Stimulated activated memory B cell treated with anti-CD40 and anti-IgM and Interleukin-4, amounts not matched to agents 10 μg/mL and 1 μg/mL and 100 μg/mL, for 72 hours (primary cell): ENCODE data around the gene HTATSF1.

Experiments used
- ATAC-seq: fragments of 150-1000 bp; cut with Tn5 transposase; 2 replicates; pipeline ENCODE4 v1.10.0; 2021
- H3K27ac Mint-ChIP-seq: one replicate; pipeline ENCODE4 v1.8.0; 2022; ENCODE audit warnings: mild to moderate bottlenecking, mixed read lengths
- H3K27me3 Mint-ChIP-seq: one replicate; pipeline ENCODE4 v1.8.0; 2022; ENCODE audit warnings: mixed read lengths
- H3K36me3 Mint-ChIP-seq: one replicate; pipeline ENCODE4 v1.8.0; 2022; ENCODE audit warnings: mixed read lengths
- H3K4me1 Mint-ChIP-seq: one replicate; pipeline ENCODE4 v1.8.0; 2022; ENCODE audit warnings: mixed read lengths
- H3K4me3 Mint-ChIP-seq: one replicate; pipeline ENCODE4 v1.8.0; 2022; ENCODE audit warnings: mild to moderate bottlenecking, moderate library complexity, mixed read lengths
- H3K9me3 Mint-ChIP-seq: one replicate; pipeline ENCODE4 v1.8.0; 2022; ENCODE audit warnings: mixed read lengths

Gene HTATSF1, protein sequence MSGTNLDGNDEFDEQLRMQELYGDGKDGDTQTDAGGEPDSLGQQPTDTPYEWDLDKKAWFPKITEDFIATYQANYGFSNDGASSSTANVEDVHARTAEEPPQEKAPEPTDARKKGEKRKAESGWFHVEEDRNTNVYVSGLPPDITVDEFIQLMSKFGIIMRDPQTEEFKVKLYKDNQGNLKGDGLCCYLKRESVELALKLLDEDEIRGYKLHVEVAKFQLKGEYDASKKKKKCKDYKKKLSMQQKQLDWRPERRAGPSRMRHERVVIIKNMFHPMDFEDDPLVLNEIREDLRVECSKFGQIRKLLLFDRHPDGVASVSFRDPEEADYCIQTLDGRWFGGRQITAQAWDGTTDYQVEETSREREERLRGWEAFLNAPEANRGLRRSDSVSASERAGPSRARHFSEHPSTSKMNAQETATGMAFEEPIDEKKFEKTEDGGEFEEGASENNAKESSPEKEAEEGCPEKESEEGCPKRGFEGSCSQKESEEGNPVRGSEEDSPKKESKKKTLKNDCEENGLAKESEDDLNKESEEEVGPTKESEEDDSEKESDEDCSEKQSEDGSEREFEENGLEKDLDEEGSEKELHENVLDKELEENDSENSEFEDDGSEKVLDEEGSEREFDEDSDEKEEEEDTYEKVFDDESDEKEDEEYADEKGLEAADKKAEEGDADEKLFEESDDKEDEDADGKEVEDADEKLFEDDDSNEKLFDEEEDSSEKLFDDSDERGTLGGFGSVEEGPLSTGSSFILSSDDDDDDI

DNA sequence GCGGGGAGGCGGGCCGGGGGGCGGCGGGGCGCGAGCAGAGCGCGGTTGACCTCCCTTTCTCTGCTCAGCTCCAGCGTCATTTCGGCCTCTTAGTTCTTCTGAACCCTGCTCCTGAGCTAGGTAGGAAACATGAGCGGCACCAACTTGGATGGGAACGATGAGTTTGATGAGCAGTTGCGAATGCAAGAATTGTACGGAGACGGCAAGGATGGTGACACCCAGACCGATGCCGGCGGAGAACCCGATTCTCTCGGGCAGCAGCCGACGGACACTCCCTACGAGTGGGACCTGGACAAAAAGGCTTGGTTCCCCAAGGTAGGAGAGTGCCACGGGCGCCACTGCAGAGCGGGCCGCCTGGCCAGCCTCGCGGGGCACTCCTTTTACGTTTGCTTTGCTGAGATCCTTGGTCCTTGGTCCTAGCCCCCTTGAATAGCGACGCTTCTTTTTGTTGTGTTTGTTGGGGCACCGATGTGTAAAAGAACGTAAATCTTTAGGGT lies at the start of gene HTATSF1:
HTATSF1 (plus strand) TSS at position 37 of the 497 bp plus-strand sequence; CDS start at position 130, 93 bp downstream.
- peak within 1 kb of the TSS; percentile 88 for H3K4me3 Mint-ChIP-seq
- H3K9me3 Mint-ChIP-seq, result no peaks in the 10 kb centered on the region
- peaks cover 6% of the 10 kb centered on the region for H3K4me1 Mint-ChIP-seq
- no peak for ATAC-seq
- H3K27me3 Mint-ChIP-seq, result no peaks in the 10 kb centered on the region
- H3K27ac Mint-ChIP-seq, result peak within 1 kb of the TSS; percentile 88
- peaks cover 6% of the 10 kb centered on the region for H3K36me3 Mint-ChIP-seq

DNA sequence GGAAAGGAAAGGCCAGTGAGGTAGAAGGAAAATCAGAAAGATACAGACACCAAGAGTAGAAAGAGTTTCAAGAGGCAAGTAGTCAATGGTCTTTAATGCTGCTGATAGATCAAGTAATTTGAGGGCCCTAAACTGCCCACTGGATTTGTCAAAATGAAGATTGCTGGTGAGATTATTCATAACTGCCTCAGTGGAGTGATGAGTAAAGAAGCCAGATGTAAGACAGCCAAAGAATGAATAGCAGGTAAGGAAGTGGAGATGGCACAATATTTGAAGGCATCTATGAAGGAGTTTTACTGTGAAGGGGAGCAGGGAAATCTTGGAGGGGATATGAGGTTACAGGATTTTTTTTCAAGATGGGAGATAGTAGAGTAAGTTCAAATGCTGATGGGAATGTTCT lies 49.4 kb upstream of the HTATSF1 start:
- Mint-ChIP-seq H3K36me3 (no peaks in the 10 kb centered on the region), H3K27ac (no peak overlapping the region), H3K4me3 (no peak overlapping the region), H3K9me3 (no peaks in the 10 kb centered on the region), H3K4me1 (no peaks in the 10 kb centered on the region), H3K27me3 (no peaks in the 10 kb centered on the region)
- no peak for ATAC-seq

DNA sequence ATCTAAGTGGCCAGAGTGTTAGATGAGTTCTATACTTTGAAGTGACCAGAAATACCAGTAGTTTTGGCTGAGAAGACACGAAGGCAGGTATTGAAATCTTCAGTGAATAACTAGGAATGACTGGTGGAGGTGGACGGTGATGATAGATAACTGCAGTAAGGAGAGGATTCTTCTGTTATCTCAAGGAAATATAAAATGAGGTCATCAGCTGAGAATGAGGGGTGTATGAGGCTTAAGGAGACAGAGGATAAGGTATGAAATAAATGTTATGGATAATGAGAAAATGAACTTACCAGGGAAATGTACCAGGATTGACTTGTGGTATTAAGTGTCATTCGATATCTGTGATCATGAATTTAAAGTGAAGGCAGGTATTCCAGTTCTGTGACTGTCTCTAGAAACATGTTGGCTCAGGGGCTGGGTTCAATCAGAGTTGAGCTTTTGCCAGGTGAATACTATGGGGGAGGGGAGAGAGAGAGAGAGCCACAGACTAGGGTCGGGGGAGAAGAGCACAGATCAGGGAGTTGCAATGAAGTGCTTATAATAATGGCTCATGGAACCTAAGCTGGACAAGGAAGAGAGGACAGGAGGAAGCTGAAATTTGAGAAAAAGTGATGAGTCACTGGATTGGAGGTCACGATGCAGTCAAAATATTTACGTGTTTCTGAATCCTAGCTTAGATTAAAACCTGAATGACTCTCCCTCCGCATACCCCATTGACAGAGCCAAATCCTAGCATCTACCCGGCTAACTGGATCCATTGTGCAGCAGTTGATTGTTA lies 47.2 kb upstream of the HTATSF1 start:
- Mint-ChIP-seq H3K4me3 (no peak overlapping the region), H3K27me3 (no peaks in the 10 kb centered on the region), H3K4me1 (no peaks in the 10 kb centered on the region), H3K9me3 (no peaks in the 10 kb centered on the region), H3K36me3 (no peaks in the 10 kb centered on the region), H3K27ac (no peak overlapping the region)
- no peak for ATAC-seq

DNA sequence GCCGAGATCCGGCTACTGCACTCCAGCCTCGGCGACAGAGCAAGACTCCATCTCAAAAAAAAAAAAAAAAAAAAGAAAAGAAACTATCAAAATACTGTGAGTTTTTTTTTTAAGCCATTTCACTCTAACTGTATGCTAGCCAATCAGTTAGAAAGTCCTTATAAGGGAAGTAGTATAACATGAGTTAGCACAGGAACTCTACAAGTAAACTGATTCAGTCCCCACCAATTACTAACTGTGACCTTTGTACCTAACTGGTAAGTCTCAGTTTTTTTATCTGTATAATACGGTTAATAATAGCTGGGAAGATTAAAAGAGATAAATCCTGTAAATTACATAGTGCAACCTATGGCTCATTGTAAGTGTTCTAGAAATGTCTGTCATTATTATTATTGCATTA lies 44.8 kb upstream of the HTATSF1 start:
- H3K27ac Mint-ChIP-seq, result no peak overlapping the region

DNA sequence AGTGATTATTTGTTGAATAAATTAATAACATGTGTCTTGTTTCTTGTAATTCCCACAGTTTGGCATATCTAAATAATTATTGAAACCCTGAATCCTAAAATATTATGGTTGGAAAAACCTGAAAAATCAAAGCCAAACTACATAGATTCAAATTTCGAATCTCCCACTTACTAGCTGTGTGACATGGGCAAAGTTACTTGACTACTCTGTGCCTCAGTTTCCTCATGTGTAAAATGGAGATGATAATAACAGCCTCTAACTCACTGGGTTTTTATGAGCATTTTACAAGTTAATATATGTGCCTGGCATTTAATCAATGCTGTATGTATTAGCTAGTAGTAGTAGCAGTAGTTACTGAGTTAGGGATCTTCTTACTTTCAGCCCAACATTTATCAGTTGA lies 44.3 kb upstream of the HTATSF1 start:
- Mint-ChIP-seq H3K4me3 (no peak overlapping the region), H3K27ac (no peak overlapping the region), H3K4me1 (no peaks in the 10 kb centered on the region), H3K9me3 (no peaks in the 10 kb centered on the region), H3K36me3 (no peaks in the 10 kb centered on the region), H3K27me3 (no peaks in the 10 kb centered on the region)
- ATAC-seq, result no peak

More for the DNA sequence above, 44.8 kb upstream of the HTATSF1 start:
- Mint-ChIP-seq H3K4me1 (no peaks in the 10 kb centered on the region), H3K36me3 (no peaks in the 10 kb centered on the region), H3K27me3 (no peaks in the 10 kb centered on the region), H3K4me3 (no peak overlapping the region), H3K9me3 (no peaks in the 10 kb centered on the region)
- no peak for ATAC-seq

DNA sequence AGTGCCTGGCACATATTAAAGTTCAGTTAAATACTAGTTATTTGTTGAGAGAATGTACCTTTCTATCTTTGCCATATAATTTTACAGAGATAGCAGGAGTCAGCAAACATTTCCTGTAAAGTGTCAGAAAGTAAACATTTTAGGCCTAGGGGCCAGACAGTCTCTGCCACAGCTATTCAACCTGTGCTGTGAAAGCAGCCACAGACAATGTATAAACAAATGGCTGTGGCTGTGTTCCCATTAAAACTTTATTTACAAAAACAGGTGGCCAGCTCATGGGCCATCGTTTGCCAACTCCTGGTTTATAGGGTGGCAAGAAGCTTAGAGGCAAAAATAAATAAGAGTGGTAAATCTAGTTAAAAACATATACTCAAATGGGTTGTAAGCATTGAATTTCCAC lies 43.6 kb upstream of the HTATSF1 start:
- Mint-ChIP-seq H3K27ac (no peak overlapping the region), H3K4me1 (no peaks in the 10 kb centered on the region), H3K36me3 (no peaks in the 10 kb centered on the region), H3K9me3 (no peaks in the 10 kb centered on the region), H3K27me3 (no peaks in the 10 kb centered on the region), H3K4me3 (no peak overlapping the region)
- ATAC-seq, result no peak

DNA sequence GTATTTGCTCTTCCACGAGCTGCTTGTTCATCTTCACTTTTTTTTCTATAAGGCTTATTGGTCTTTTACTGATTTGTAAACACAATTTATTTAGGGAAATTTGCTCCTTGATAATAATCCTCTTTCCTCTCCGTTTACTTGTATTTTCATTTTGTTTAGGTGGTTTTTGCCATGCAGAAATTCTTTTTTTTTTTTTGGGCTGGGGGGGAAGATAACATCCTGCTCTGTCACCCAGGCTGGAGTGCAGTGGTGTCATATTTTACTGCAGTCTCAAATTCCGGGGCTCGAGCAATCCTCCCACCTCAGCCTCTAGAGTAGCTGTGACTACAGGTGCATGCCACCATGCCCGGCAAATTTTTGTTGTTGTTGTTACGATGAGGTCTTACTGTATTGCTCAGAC lies 41.3 kb upstream of the HTATSF1 start:
- no peak for ATAC-seq
- no peaks in the 10 kb centered on the region for H3K4me1 Mint-ChIP-seq
- H3K9me3 Mint-ChIP-seq, result no peaks in the 10 kb centered on the region
- no peaks in the 10 kb centered on the region for H3K27me3 Mint-ChIP-seq
- H3K4me3 Mint-ChIP-seq, result no peak overlapping the region
- no peaks in the 10 kb centered on the region for H3K36me3 Mint-ChIP-seq
- no peak overlapping the region for H3K27ac Mint-ChIP-seq

DNA sequence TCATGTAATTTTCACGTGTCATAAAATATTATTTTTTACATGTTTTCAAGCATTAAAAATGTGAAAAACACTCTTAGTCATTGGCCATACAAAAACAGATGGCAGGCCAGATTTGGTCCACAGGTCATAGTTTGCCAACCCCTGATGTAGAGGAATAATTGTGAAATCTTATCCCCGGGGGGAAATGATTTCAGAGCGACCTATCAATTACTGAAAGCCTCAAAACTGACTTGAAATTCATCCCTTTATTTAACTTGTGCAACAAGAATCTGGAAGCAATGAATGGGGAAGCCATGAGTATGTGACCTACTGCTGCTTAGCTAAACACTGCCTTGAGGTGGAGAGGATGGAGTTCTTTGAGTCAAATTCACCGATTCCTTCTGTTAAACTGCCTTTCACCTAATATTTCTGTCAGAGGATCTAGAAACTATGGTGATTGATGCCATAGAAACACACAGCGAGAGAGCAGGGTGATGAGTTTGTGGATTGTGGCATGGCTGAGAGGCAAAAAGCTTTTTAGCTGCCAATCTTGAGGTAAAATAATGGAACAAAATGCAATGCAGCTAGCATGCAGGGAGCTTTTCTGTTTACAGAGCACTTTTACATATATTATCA lies 40.0 kb upstream of the HTATSF1 start:
- Mint-ChIP-seq H3K27me3 (no peaks in the 10 kb centered on the region), H3K4me1 (no peaks in the 10 kb centered on the region), H3K36me3 (no peaks in the 10 kb centered on the region), H3K27ac (no peak overlapping the region), H3K9me3 (no peaks in the 10 kb centered on the region), H3K4me3 (no peak overlapping the region)
- ATAC-seq, result no peak

DNA sequence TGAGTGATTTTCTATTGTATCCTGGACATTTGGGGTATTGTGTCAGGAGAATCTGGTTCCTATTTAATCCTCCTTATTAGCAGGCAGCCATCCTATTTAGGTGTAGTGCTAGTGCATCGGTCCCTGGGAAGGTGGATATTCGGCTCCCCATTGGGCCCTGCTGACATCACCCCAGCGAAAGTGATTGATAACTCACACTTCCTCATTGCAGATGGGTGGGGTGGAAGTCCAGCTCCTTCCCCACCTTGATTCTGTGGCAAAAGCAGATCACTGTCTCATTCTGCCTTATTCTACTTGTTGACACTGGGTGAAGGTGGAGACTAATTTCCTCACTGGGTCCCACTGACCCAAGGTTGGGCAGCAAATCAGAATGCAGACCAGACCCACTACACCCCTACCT lies 32.8 kb upstream of the HTATSF1 start:
- H3K4me3 Mint-ChIP-seq, result no peak overlapping the region
- no peaks in the 10 kb centered on the region for H3K27me3 Mint-ChIP-seq
- no peaks in the 10 kb centered on the region for H3K4me1 Mint-ChIP-seq
- no peak for ATAC-seq
- H3K9me3 Mint-ChIP-seq, result no peaks in the 10 kb centered on the region
- no peaks in the 10 kb centered on the region for H3K36me3 Mint-ChIP-seq
- no peak overlapping the region for H3K27ac Mint-ChIP-seq

DNA sequence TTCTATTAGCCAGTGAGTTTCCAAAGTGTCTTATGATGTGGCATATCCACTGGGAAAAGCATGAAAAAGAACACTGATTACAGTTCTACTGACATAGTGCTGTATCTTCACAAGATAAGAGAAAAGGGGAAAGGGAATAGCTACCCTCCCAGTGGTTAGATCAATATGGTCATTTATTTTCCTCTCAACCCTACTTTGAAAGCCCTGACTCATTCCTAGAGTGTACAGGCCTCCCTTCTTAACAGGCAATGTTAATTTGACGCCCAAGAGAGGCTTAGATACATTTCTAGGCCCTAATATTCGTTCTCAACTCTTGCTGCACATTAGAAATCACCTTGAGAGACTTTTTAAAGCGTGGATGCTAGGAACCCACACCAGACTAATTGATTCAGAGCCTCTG lies 30.1 kb upstream of the HTATSF1 start:
- Mint-ChIP-seq H3K4me1 (no peaks in the 10 kb centered on the region), H3K9me3 (no peaks in the 10 kb centered on the region), H3K27me3 (no peaks in the 10 kb centered on the region), H3K27ac (no peak overlapping the region), H3K36me3 (no peaks in the 10 kb centered on the region), H3K4me3 (no peak overlapping the region)
- ATAC-seq, result no peak

DNA sequence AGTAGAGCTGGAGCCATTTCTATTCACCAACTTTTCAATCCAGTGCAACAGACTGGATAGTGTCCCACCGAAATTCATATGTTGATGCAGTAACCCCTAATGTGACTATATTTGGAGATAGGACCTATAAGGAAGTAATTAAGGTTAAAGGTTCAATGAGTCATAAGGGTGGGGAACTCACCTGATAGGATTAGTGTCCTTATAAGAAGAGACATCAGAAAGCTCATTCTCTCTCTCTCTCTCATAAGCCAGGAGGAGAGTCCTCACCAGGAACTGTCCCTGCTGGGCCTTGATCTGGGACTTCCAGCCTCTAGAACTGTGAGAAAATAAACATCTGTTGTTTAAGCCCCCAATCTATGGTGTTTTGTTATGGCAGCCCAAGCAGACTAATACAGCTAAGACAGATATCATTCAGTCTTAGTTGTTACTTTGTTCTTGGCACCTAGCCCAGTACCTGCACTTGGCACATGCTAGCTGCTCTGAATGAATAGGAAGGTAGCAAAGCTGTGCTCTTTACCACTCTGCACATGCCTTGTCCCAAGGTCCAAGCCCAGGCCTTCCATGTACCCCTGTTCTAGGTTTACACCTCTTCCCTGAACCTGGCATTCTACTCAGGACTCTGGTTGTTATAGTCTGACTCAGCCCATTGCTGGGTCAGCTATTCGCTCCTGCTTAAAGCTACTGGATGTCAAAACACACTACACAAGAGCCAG lies 28.8 kb upstream of the HTATSF1 start:
- no peak for ATAC-seq
- Mint-ChIP-seq H3K4me3 (no peak overlapping the region), H3K4me1 (no peaks in the 10 kb centered on the region), H3K9me3 (peaks cover 2% of the 10 kb centered on the region), H3K36me3 (no peaks in the 10 kb centered on the region), H3K27ac (no peak overlapping the region), H3K27me3 (no peaks in the 10 kb centered on the region)

DNA sequence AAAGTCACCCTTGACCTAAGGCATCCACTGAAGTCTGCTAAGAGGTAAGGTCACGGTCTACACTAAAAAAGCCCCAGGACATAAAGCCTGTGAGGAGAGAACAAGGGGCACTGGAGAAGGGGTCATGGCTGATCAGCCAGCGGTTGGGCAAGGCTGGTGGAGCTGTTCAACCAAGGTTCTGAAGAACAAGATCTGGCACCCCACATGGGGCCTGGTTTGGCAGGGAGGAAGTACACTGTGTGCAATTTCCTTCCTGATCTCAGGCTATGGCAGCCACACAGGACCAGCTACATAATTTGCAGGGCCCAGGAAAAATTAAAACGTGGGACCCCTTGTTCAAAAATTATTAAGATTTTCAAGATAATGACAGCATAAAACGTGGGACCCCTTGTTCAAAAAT lies 23.7 kb upstream of the HTATSF1 start:
- Mint-ChIP-seq H3K4me1 (no peaks in the 10 kb centered on the region), H3K27ac (no peak overlapping the region), H3K4me3 (no peak overlapping the region), H3K27me3 (no peaks in the 10 kb centered on the region), H3K9me3 (peaks cover 2% of the 10 kb centered on the region), H3K36me3 (no peaks in the 10 kb centered on the region)
- ATAC-seq, result no peak

DNA sequence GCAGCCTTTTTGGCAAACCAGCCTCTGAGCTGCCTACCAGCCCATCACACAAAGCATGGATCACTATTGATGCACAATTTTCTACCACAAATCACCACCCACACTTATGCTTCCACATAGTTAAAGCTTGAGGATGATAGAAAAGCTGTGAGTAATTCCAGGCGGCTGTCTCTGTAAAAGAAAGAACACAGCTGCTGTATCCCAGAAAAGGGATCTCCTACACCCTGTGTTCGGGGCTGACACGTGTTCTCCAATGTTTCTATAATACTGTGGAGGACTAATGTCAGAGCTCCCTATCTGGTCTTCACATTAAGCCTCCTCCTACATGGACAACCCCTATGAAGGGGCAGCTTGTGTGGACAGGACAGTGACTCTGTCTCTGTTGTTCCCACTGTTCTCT lies 22.2 kb upstream of the HTATSF1 start:
- no peaks in the 10 kb centered on the region for H3K27me3 Mint-ChIP-seq
- H3K4me1 Mint-ChIP-seq, result no peaks in the 10 kb centered on the region
- peaks cover 2% of the 10 kb centered on the region for H3K9me3 Mint-ChIP-seq
- ATAC-seq, result no peak
- H3K4me3 Mint-ChIP-seq, result no peak overlapping the region
- no peak overlapping the region for H3K27ac Mint-ChIP-seq
- H3K36me3 Mint-ChIP-seq, result no peaks in the 10 kb centered on the region

DNA sequence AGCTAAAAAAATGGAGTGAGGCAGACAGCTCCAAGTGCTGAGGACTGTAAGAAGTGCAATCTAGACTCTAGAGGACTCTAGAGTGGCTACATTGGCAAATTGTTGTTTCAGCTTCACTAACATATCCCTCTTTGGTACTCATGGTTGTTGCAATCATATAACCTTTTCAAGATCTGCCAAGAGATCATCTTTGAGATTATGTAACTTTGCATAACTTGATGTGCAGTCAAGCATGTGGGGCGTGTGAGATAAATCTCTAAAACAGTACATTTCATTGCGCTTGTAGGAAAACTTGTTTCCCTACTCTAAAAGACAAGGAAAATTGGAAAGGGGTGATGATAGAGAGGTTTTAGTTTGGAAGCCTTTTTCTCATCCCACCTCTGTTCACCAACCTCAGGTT lies 20.9 kb upstream of the HTATSF1 start:
- H3K4me1 Mint-ChIP-seq, result no peaks in the 10 kb centered on the region
- H3K27me3 Mint-ChIP-seq, result peaks cover 9% of the 10 kb centered on the region
- H3K27ac Mint-ChIP-seq, result no peak overlapping the region
- no peaks in the 10 kb centered on the region for H3K36me3 Mint-ChIP-seq
- H3K4me3 Mint-ChIP-seq, result no peak overlapping the region
- no peak for ATAC-seq
- H3K9me3 Mint-ChIP-seq, result peaks cover 2% of the 10 kb centered on the region
